GM19438 (cell line): ENCODE measurements around the gene PI4KA.

Experiments used
- ATAC-seq: cut with Tn5 transposase; IDR thresholded peaks from one replicate; pipeline ENCODE4 v1.9.1; 2021; ENCODE audit warnings: low read depth; ENCODE audit not compliant: unreplicated experiment

PI4KA gene

GRCh38 chr22:20819471-20819870 lies 39.1 kb downstream of the PI4KA start:
- ATAC-seq = no peak

- no peak for ATAC-seq
These were observed 40.1 kb downstream of the PI4KA start for GRCh38 chr22:20818471-20818870.

- no peak for ATAC-seq
These were observed 42.1 kb downstream of the PI4KA start for GRCh38 chr22:20816559-20816958.

- no peak for ATAC-seq
These were observed 43.0 kb downstream of the PI4KA start for GRCh38 chr22:20815477-20816050.

- ATAC-seq = no peak
These were observed 44.3 kb downstream of the PI4KA start for GRCh38 chr22:20814221-20814808.

GRCh38 chr22:20813056-20813455 lies 45.6 kb downstream of the PI4KA start:
- ATAC-seq = no peak

- no peak for ATAC-seq
These were observed 46.5 kb downstream of the PI4KA start for GRCh38 chr22:20811971-20812660.

GRCh38 chr22:20811171-20811570 lies 47.4 kb downstream of the PI4KA start:
- no peak for ATAC-seq

- ATAC-seq = no peak
These were observed 48.0 kb downstream of the PI4KA start for GRCh38 chr22:20810645-20811044.

- no peak for ATAC-seq
These were observed 48.9 kb downstream of the PI4KA start for GRCh38 chr22:20809538-20810185.

- ATAC-seq = no peak
These were observed 49.8 kb downstream of the PI4KA start for GRCh38 chr22:20808844-20809243.

- ATAC-seq = no peak
These were observed 51.3 kb downstream of the PI4KA start for GRCh38 chr22:20807315-20807752.

- no peak for ATAC-seq
These were observed 52.6 kb downstream of the PI4KA start for GRCh38 chr22:20805972-20806471.

- no peak for ATAC-seq
These were observed 54.0 kb downstream of the PI4KA start for GRCh38 chr22:20804650-20805049.

GRCh38 chr22:20803696-20804324 lies 54.8 kb downstream of the PI4KA start:
- no peak for ATAC-seq

GRCh38 chr22:20802922-20803553 lies 55.6 kb downstream of the PI4KA start:
- ATAC-seq = no peak

GRCh38 chr22:20802452-20802851 lies 56.2 kb downstream of the PI4KA start:
- ATAC-seq = no peak

GRCh38 chr22:20799449-20799848 lies 59.2 kb downstream of the PI4KA start:
- ATAC-seq = no peak

GRCh38 chr22:20798974-20799373 lies 59.6 kb downstream of the PI4KA start:
- no peak for ATAC-seq

GRCh38 chr22:20798218-20798617 lies 60.4 kb downstream of the PI4KA start:
- ATAC-seq = no peak
